Psoas muscle (tissue), 8 donors: ENCODE results near the gene TTC22. TPM values are rescaled to one million over a fixed set of nuclear protein-coding genes. Genes with fewer than 3 reads are reported as not detected.
"Not testable (repeated sequence)": the region's sequence is repeated elsewhere in the genome, so short reads cannot be mapped to it uniquely, and the experiment has no call there.

Experiments
- ATAC-seq, 4 donors: fragments of 200-7000 bp; cut with Tn5 transposase; one replicate each; pipeline ENCODE4 v1.9.1; 2020; ENCODE audit warnings: moderate library complexity in 3 of 4, mild to moderate bottlenecking in 2 of 4
- DNase-seq, 2 donors: peaks; one replicate each; pipeline ENCODE4 v3.0.0-alpha.2; 2020
- H3K27ac ChIP-seq: fragments of 200-600 bp; one replicate; pipeline ENCODE4 v1.8.0; 2022
- H3K27me3 ChIP-seq, 3 donors: fragments of 200-600 bp in 1 of 3; one replicate each; pipeline versions ENCODE4 v1.6.1 to v1.8.0; 2013 to 2022; ENCODE audit warnings: low read length in 2 of 3, mild to moderate bottlenecking in 2 of 3, moderate library complexity in 1 of 3; ENCODE audit not compliant: insufficient read depth in 3 of 3
- H3K36me3 ChIP-seq, 2 donors: fragments of 200-600 bp in 1 of 2; one replicate each; pipeline versions ENCODE4 v1.6.1 to v1.8.0; 2013 to 2022; ENCODE audit warnings: low read depth in 1 of 2, mild to moderate bottlenecking in 1 of 2, moderate library complexity in 1 of 2; ENCODE audit not compliant: insufficient read depth in 1 of 2
- H3K4me1 ChIP-seq: fragments of 200-600 bp; one replicate; pipeline ENCODE4 v1.8.0; 2022
- H3K4me3 ChIP-seq: fragments of 200-600 bp; one replicate; pipeline ENCODE4 v1.8.0; 2022; ENCODE audit warnings: mild to moderate bottlenecking
- H3K9me3 ChIP-seq: fragments of 200-600 bp; one replicate; pipeline ENCODE4 v1.8.0; 2022
- CTCF ChIP-seq: fragments of 200-600 bp; IDR thresholded peaks from one replicate; pipeline ENCODE4 v1.8.0; 2022; ENCODE audit warnings: antibody characterized with exemption
- WGBS, 3 donors: extraction: QIAGEN DNeasy Blood & Tissue Kit; methylation state at CpG; one replicate each; pipeline versions ENCODE4 v1.1.6 to v1.1.7; 2013; 5-methylcytosine and 5-hydroxymethylcytosine counted together
- intact Hi-C, 2 donors: fragments of 100-400 bp; cut with DNase I; formaldehyde crosslinking; loops; one replicate each; pipeline versions ENCODE4 v1.11.0 to v1.14.2; 2022
- polyA plus RNA-seq, 3 donors: library from polyadenylated mRNA; stranded (reverse); fragments of 200-250 nt; gene quantifications; one replicate each; pipeline ENCODE4 v1.2.3, GENCODE V29; 2013
- total RNA-seq, 4 donors: library from RNA; stranded (reverse); fragmentation: NEBNext Ultra II Directional in 2 of 4; extraction: Animal tissue kit (Norgen Biotek cat#: 25700) in 2 of 4; gene quantifications; one replicate each; pipeline versions ENCODE4 v1.2.1 to v1.2.4, GENCODE V29; 2021 to 2023
- donor health status: healthy with polysubstance abuse.
- donor health status: DM: no; HTN: no; CAD: no; lungs with moderate emphysema.
- donor health status: Bipolar disorder and iron deficiency.
- donor health status: healthy.
- donor health status: DM: yes; HTN: yes; CAD: no.
- donor health status: DM: no; HTN: no; CAD: no.
- donor health status: DM: no; HTN: no; CAD: no.
- donor health status: DM: yes; HTN: yes; CAD: no.

TTC22 gene
- total and polyA plus RNA-seq, 7 donors, result 0.03 to 0.13 (median 0.03) TPM; not detected in 2

DNA sequence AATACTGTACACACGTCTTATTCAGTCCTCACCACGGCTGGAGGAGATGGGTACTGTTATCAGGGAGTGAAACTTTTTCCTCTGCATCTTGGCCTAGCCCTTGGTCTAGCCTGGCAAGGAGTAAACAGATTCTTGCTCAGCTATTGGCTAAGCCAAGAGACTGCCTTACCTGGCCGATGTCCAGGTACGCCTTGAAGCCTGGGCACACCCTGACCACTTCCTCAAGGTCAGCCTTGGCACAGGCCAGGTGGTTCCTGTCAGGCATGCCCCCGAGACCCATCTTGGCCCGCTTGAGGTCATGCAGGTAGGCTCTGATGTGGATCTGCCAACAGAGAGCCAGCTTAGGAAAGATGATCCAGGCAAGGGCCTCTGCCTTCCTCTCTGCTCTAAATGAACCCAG lies 19.0 kb downstream of the TTC22 start:
- DNase-seq (no peak), ATAC-seq (no peak)
- Histone ChIP-seq H3K27me3 (peaks cover 0 to 23% (median 4%) of the 10 kb centered on the region in 3 donors), H3K27ac (no peak overlapping the region), H3K9me3 (no peaks in the 10 kb centered on the region), H3K4me3 (no peak overlapping the region), H3K4me1 (peaks cover 3% of the 10 kb centered on the region), H3K36me3 (no peaks in the 10 kb centered on the region)
- WGBS, 3 donors, result 82 to 93% (median 88%) methylated on average over 5 to 6 of the region's 6 CpGs
- TF ChIP-seq CTCF, result no peak
- intact Hi-C loops, result no loop called here

- H3K4me1 ChIP-seq, result peaks cover 3% of the 10 kb centered on the region
- H3K27me3 ChIP-seq, result peaks cover 0 to 18% (median 4%) of the 10 kb centered on the region in 3 donors
- ATAC-seq (peak; percentile 54 to 63 (median 58)), DNase-seq (no peak)
- H3K9me3 ChIP-seq, result no peaks in the 10 kb centered on the region
- intact Hi-C loops, result no loop called here
- 11 to 19% (median 14%) methylated on average over 56 to 74 of the region's 74 CpGs for WGBS, 3 donors
- no peak for TF ChIP-seq CTCF
- H3K36me3 ChIP-seq, result no peaks in the 10 kb centered on the region
- no peak overlapping the region for H3K27ac ChIP-seq
- peak overlapping the region; percentile 48 for H3K4me3 ChIP-seq
These were observed 19.9 kb downstream of the TTC22 start for GRCh38 chr1:54781023-54781723.

DNA sequence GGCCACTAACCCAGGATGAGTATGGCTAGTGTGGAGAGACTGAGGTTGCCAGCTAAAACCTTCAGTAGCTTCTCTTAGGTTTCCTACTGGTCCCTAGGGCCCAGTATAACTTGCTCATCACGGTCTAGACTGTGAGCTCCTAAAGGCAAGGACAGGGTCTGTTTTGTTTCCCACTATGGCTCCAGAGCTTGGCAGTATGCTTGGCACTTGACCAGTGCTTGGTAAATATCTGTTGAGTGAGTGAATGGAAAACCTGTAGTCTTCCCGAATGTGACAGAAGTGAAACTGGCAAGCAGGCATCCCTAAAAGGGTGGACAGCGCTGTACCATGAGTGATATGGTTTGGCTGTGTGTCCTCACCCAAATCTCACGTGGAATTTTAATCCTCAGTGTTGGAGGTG lies 23.7 kb downstream of the TTC22 start:
- DNase-seq (no peak), ATAC-seq (no peak)
- intact Hi-C loops, result no loop called here

DNA sequence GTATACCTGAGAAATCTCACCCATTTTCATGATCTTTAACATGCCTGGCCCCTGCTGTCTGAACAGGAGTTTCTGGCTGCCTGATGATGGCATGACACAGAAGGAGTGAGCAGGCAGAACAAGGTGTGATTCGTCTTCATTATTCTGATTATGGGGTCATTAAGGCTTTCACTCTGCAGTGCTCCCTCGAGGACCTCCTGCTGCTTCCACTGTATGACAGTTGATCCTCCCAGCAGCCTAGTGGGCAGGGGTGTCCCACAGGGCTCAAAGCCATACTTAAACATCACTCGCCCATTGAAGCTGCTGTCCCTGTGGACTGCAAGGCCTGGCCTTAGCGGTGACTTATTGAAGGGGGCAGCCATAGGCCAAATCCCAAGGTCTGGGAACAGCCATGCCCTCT lies 24.1 kb downstream of the TTC22 start:
- H3K4me1 ChIP-seq, result peaks cover 3% of the 10 kb centered on the region
- intact Hi-C loops, result no loop called here
- no peak overlapping the region for H3K27ac ChIP-seq
- H3K36me3 ChIP-seq, result no peaks in the 10 kb centered on the region
- no peak for TF ChIP-seq CTCF
- ATAC-seq (no peak), DNase-seq (no peak)
- H3K9me3 ChIP-seq, result no peaks in the 10 kb centered on the region
- WGBS, 3 donors, result 60 to 72% (median 67%) methylated on average over 4 of the region's 4 CpGs
- H3K4me3 ChIP-seq, result no peak overlapping the region
- peaks cover 0 to 18% (median 4%) of the 10 kb centered on the region in 3 donors for H3K27me3 ChIP-seq

More for the DNA sequence above, 23.7 kb downstream of the TTC22 start:
- Histone ChIP-seq H3K27me3 (peaks cover 0 to 18% (median 4%) of the 10 kb centered on the region in 3 donors), H3K4me3 (no peak overlapping the region), H3K9me3 (no peaks in the 10 kb centered on the region), H3K4me1 (peaks cover 3% of the 10 kb centered on the region), H3K36me3 (no peaks in the 10 kb centered on the region), H3K27ac (no peak overlapping the region)
- WGBS, 3 donors, result 54 to 72% (median 64%) methylated on average over 4 of the region's 4 CpGs
- no peak for TF ChIP-seq CTCF

DNA sequence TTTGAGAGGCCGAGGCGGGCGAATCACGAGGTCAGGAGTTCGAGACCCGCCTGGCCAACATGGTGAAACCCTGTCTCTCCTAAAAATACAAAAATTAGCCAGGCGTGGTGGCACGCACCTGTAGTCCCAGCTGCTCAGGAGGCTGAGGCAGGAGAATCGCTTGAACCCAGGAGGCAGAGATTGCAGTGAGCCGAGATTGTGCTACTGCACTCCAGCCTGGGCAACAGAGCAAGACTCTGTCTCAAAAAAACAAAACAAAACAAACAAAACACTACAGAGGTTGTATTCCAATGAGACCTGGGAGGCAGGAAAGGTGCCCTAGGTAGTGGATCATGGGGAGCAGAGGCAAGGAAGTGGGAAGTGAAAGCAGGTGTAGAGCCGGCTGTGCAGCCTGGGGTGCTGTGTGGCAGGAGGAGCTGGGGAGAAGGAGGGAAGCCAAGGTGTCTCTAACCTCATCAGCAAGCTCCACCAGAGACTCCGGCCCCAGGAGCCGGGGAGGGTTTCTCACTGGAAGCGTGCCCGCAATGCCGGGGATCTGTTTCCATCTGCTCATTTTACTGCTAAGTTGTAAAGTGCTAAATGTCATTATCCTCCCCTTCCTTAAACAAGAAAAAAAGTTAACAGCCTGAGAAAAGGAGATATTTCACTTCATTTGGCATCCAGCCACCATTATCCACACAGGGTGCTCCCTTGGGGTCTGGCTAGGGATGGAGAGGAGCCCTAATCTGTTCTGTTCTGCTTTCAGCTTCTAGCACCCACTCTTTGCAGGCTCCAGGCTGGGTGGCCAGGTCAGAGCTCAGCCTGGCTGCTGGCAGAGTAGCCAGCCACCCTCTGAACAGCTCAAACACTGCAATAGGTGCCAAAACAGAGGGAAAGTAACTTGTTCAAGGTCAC lies 25.0 kb downstream of the TTC22 start:
- H3K27me3 ChIP-seq, result peaks cover 0 to 13% (median 0%) of the 10 kb centered on the region in 3 donors
- intact Hi-C loops, result not testable (repeated sequence)

More for the DNA sequence above, 25.0 kb downstream of the TTC22 start:
- H3K27ac ChIP-seq, H3K4me3 ChIP-seq, H3K4me1 ChIP-seq, H3K36me3 ChIP-seq, H3K9me3 ChIP-seq, DNase-seq, ATAC-seq: not testable (repeated sequence)
- WGBS, 3 donors, result 64 to 74% (median 70%) methylated on average over 16 of the region's 16 CpGs
